Spleen (tissue), 7 donors: ENCODE measurements around the gene SRPK3.

ENCODE experiments used
- POLR2A ChIP-seq, 3 donors: fragments of 450-650 bp; IDR thresholded peaks; one replicate each; pipeline ENCODE4 v1.5.1; 2017; ENCODE audit warnings: antibody characterized with exemption in 3 of 3, mild to moderate bottlenecking in 1 of 3
- POLR2AphosphoS5 ChIP-seq, 3 donors: sonication (generic); formaldehyde crosslinking; IDR thresholded peaks; one replicate each; pipeline ENCODE4 v1.5.1; 2017; ENCODE audit warnings: antibody characterized with exemption in 3 of 3
- TF ChIP-seq, protein P1 (sequence below), 11 experiments: fragments of 200-600 bp in 7 of 11; fragments of 450-650 bp in 4 of 11; sonication (generic) in 4 of 11; IDR thresholded peaks in 8 of 11; conservative IDR thresholded peaks in 3 of 11; 1 replicate in 7 of 11; 2 replicates in 4 of 11; pipeline versions ENCODE4 v1.4.0 to v1.8.0; 2016 to 2021; ENCODE audit warnings: antibody characterized with exemption in 11 of 11, inconsistent platforms in 4 of 11, mild to moderate bottlenecking in 1 of 11
- donor health status: DM: no; HTN: no; CAD: no; lungs with moderate emphysema.
- donor health status: DM: no; HTN: no; CAD: no.
- donor health status: DM: no; HTN: no; CAD: no.

DNA sequence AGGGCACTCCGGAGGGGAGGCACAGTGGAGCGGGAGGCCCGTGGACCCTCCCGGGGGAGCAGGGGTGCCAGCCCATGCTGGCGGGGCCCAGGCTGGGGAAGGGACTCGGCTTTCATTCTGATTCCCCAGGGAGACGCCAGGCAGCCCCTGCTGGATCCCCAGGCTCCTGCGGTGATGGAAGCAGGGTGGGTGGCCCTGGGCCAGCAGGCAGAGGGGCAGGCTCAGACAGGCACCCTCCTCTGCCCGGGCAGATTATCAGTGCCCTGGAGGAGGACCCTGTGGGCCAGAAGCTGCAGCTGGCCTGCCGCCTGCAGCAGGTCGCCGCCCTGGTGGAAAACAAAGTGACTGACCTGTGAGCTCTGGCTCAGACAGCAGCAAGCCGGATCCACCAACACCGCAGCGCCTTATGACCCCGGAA, 2.1 kb upstream of the SRPK3 start:
- TF ChIP-seq, protein P1, sequence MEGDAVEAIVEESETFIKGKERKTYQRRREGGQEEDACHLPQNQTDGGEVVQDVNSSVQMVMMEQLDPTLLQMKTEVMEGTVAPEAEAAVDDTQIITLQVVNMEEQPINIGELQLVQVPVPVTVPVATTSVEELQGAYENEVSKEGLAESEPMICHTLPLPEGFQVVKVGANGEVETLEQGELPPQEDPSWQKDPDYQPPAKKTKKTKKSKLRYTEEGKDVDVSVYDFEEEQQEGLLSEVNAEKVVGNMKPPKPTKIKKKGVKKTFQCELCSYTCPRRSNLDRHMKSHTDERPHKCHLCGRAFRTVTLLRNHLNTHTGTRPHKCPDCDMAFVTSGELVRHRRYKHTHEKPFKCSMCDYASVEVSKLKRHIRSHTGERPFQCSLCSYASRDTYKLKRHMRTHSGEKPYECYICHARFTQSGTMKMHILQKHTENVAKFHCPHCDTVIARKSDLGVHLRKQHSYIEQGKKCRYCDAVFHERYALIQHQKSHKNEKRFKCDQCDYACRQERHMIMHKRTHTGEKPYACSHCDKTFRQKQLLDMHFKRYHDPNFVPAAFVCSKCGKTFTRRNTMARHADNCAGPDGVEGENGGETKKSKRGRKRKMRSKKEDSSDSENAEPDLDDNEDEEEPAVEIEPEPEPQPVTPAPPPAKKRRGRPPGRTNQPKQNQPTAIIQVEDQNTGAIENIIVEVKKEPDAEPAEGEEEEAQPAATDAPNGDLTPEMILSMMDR (IDR thresholded peaks at IDR 0.05 in 8 of 11, conservative IDR thresholded peaks at IDR 0.05 in 3 of 11): no peak
- TF ChIP-seq POLR2A (IDR thresholded peaks at IDR 0.05): no peak
- no peak for TF ChIP-seq POLR2AphosphoS5 (IDR thresholded peaks at IDR 0.05)
